HCT116 (cell line): ENCODE measurements around the gene MMP26. TPM values are rescaled to one million over a fixed set of nuclear protein-coding genes. Genes with fewer than 3 reads are reported as not detected.

ENCODE experiments used
- ATAC-seq: fragments of 200-7000 bp; cut with Tn5 transposase; 2 replicates; pipeline ENCODE4 v1.9.1; 2020; ENCODE audit warnings: mild to moderate bottlenecking, moderate library complexity
- BruUV-seq: library from RNA; stranded (reverse); fragments of 400-500 nt; replicated peaks from 2 replicates; lab custom pipeline; 2021; lab: Mats Ljungman, UMichigan
- CTCF ChIA-PET: fragments of 300-600 bp; sonication (Branson Sonifier 250); formaldehyde crosslinking; loops from one replicate; lab custom pipeline; 2021; ENCODE audit warnings: antibody characterized with exemption; lab: Charles Lee
- POLR2A ChIA-PET: fragments of 300-600, 350-600 bp; sonication (Branson Sonifier 250); formaldehyde crosslinking; loops from one replicate; lab custom pipeline; 2021; ENCODE audit warnings: antibody characterized with exemption; lab: Charles Lee
- RAD21 ChIA-PET, 2 experiments: fragments of 300-600 bp; sonication (Branson Sonifier 250); formaldehyde crosslinking; loops; one replicate each; lab custom pipeline; 2023; ENCODE audit warnings: low total read pairs in 2 of 2; ENCODE audit not compliant: uncharacterized antibody in 2 of 2, unreplicated experiment in 2 of 2, low non-redundant PET in 1 of 2; lab: Charles Lee
- DNase-seq: peaks from one replicate; pipeline ENCODE4 v3.0.0-alpha.2; 2010; ENCODE audit warnings: low read depth, low spot score
- H2AFZ ChIP-seq: fragments of 200-600 bp; shearing (Covaris generic), sonication (generic); 2 replicates; pipeline ENCODE4 v1.6.1; 2017; ENCODE audit warnings: low read depth, mixed run types, mixed read lengths, antibody characterized with exemption, low read length; ENCODE audit not compliant: poor library complexity, severe bottlenecking
- H3K27ac ChIP-seq: 2 replicates; pipeline ENCODE4 v1.5.1; 2012; ENCODE audit warnings: low read depth, low read length
- H3K27me3 ChIP-seq: fragments of 200-600 bp; sonication (generic); 2 replicates; pipeline ENCODE4 v1.6.1; 2016; ENCODE audit warnings: mixed run types, low read length, mixed read lengths; ENCODE audit not compliant: insufficient read depth
- H3K36me3 ChIP-seq, 2 experiments: fragments of 200-500 bp in 1 of 2; fragments of 200-600 bp in 1 of 2; sonication (Bioruptor generic) in 1 of 2; sonication (generic) in 1 of 2; 2 replicates each; pipeline versions ENCODE4 v1.5.1 to v1.6.1; 2014 to 2016; ENCODE audit warnings: low read length in 2 of 2, inconsistent platforms in 1 of 2, mixed read lengths in 1 of 2, mixed run types in 1 of 2; ENCODE audit not compliant: insufficient read depth in 2 of 2, control insufficient read depth in 1 of 2
- H3K4me1 ChIP-seq, 2 experiments: fragments of 200-600 bp in 1 of 2; sonication (generic) in 1 of 2; 2 replicates each; pipeline versions ENCODE4 v1.5.1 to v1.6.1; 2012 to 2017; ENCODE audit warnings: low read length in 2 of 2, inconsistent platforms in 1 of 2, mild to moderate bottlenecking in 1 of 2, mixed read lengths in 1 of 2, mixed run types in 1 of 2, moderate library complexity in 1 of 2; ENCODE audit not compliant: insufficient read depth in 2 of 2, control insufficient read depth in 1 of 2
- H3K4me2 ChIP-seq: fragments of 200-600 bp; sonication (generic); 2 replicates; pipeline ENCODE4 v1.6.1; 2017; ENCODE audit warnings: mixed run types, low read length, mixed read lengths
- H3K4me3 ChIP-seq, 2 experiments: fragments of 200-600 bp in 1 of 2; sonication (generic) in 1 of 2; replicated peaks in 1 of 2; 2 replicates each; pipeline ENCODE4 v1.5.1; 2011 to 2016; ENCODE audit warnings: low read length in 2 of 2, control low read depth in 1 of 2, low read depth in 1 of 2, mild to moderate bottlenecking in 1 of 2, mixed read lengths in 1 of 2, mixed run types in 1 of 2
- H3K79me2 ChIP-seq: fragments of 200-600 bp; sonication (generic); 2 replicates; pipeline ENCODE4 v1.6.1; 2017; ENCODE audit warnings: mild to moderate bottlenecking, mixed run types, low read length, moderate library complexity, mixed read lengths; ENCODE audit not compliant: insufficient read depth
- H3K9ac ChIP-seq: fragments of 200-600 bp; sonication (generic); 2 replicates; pipeline ENCODE4 v1.6.1; 2016; ENCODE audit warnings: low read length, mixed read lengths
- H3K9me2 ChIP-seq: fragments of 200-600 bp; sonication (generic), shearing (Covaris generic); 2 replicates; pipeline ENCODE4 v1.6.1; 2017; ENCODE audit warnings: mixed run types, mild to moderate bottlenecking, moderate library complexity; ENCODE audit not compliant: insufficient read depth
- H3K9me3 ChIP-seq, 2 experiments: fragments of 200-500 bp in 1 of 2; fragments of 200-600 bp in 1 of 2; sonication (Bioruptor generic) in 1 of 2; sonication (generic) in 1 of 2; 2 replicates each; pipeline ENCODE4 v1.6.1; 2014 to 2017; ENCODE audit warnings: low read length in 2 of 2, mixed read lengths in 2 of 2, inconsistent platforms in 1 of 2, low read depth in 1 of 2, mild to moderate bottlenecking in 1 of 2, mixed run types in 1 of 2, moderate library complexity in 1 of 2; ENCODE audit not compliant: control insufficient read depth in 1 of 2, insufficient read depth in 1 of 2
- H4K20me1 ChIP-seq: fragments of 200-600 bp; sonication (generic), shearing (Covaris generic); 2 replicates; pipeline ENCODE4 v1.6.1; 2017; ENCODE audit warnings: mixed run types, mild to moderate bottlenecking, moderate library complexity; ENCODE audit not compliant: insufficient read depth
- REST ChIP-seq: IDR thresholded peaks from 2 replicates; pipeline ENCODE4 v1.6.1; 2012; ENCODE audit warnings: low read depth
- SIN3A ChIP-seq: IDR thresholded peaks from 2 replicates; pipeline ENCODE4 v1.6.1; 2012; ENCODE audit warnings: low read depth
- TCF7L2 ChIP-seq: IDR thresholded peaks from 2 replicates; pipeline ENCODE4 v1.7.0; 2011; ENCODE audit warnings: borderline replicate concordance, inconsistent platforms; ENCODE audit not compliant: insufficient read depth, insufficient read length; ENCODE audit errors: extremely low read depth
- intact Hi-C: fragments of 100-400 bp; cut with micrococcal nuclease; formaldehyde crosslinking; loops from 2 replicates; pipeline ENCODE4 v1.10.0; 2022
- total RNA-seq: library from RNA; stranded (reverse); gene quantifications from one replicate; pipeline ENCODE4 v1.2.1, GENCODE V29; 2021; ENCODE audit not compliant: unreplicated experiment
- TF ChIP-seq, protein P1 (sequence below), 3 experiments: fragments of 200-600 bp in 1 of 3; sonication (generic) in 1 of 3; IDR thresholded peaks in 2 of 3; conservative IDR thresholded peaks in 1 of 3; 2 replicates each; pipeline ENCODE4 v1.5.1; 2012 to 2017; ENCODE audit warnings: low read depth in 2 of 3, low read length in 2 of 3, antibody characterized with exemption in 1 of 3, borderline replicate concordance in 1 of 3, control low read depth in 1 of 3, mild to moderate bottlenecking in 1 of 3, mixed read lengths in 1 of 3, mixed run types in 1 of 3, moderate library complexity in 1 of 3; ENCODE audit not compliant: insufficient read depth in 1 of 3
- TF ChIP-seq, protein P2 (sequence below): IDR thresholded peaks from 2 replicates; pipeline ENCODE4 v1.6.1; 2011; ENCODE audit warnings: mild to moderate bottlenecking, low read length, moderate library complexity; ENCODE audit not compliant: insufficient replicate concordance; ENCODE audit errors: extremely low read depth

Gene MMP26
- total RNA-seq, 1 experiment from 2014 or later = not detected

- H3K9ac ChIP-seq = no peak overlapping the region
Measured at GRCh38 chr11:4695442-4695841, 9.1 kb upstream of the MMP26 start.

More at GRCh38 chr11:4695442-4695841, 9.1 kb upstream of the MMP26 start:
- Histone ChIP-seq H2AFZ (no peak overlapping the region), H3K27me3 (peaks cover 55% of the 10 kb centered on the region), H3K4me1 (no peaks in the 10 kb centered on the region), H4K20me1 (no peaks in the 10 kb centered on the region), H3K9me3 (no peaks in the 10 kb centered on the region), H3K4me2 (no peak overlapping the region), H3K36me3 (no peaks in the 10 kb centered on the region), H3K9me2 (no peaks in the 10 kb centered on the region), H3K4me3 (no peak overlapping the region), H3K27ac (no peak overlapping the region), H3K79me2 (no peaks in the 10 kb centered on the region)
- no peak for ATAC-seq
- intact Hi-C loops = no loop called here
- DNase-seq = no peak
- RAD21 ChIA-PET = no interaction called here
- POLR2A ChIA-PET = no interaction called here
- CTCF ChIA-PET = no interaction called here
- TF ChIP-seq SIN3A (no peak), REST (no peak), TCF7L2 (no peak)
- TF ChIP-seq, protein P1, sequence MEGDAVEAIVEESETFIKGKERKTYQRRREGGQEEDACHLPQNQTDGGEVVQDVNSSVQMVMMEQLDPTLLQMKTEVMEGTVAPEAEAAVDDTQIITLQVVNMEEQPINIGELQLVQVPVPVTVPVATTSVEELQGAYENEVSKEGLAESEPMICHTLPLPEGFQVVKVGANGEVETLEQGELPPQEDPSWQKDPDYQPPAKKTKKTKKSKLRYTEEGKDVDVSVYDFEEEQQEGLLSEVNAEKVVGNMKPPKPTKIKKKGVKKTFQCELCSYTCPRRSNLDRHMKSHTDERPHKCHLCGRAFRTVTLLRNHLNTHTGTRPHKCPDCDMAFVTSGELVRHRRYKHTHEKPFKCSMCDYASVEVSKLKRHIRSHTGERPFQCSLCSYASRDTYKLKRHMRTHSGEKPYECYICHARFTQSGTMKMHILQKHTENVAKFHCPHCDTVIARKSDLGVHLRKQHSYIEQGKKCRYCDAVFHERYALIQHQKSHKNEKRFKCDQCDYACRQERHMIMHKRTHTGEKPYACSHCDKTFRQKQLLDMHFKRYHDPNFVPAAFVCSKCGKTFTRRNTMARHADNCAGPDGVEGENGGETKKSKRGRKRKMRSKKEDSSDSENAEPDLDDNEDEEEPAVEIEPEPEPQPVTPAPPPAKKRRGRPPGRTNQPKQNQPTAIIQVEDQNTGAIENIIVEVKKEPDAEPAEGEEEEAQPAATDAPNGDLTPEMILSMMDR (IDR thresholded peaks at IDR 0.05 in 2 of 3, conservative IDR thresholded peaks at IDR 0.05 in 1 of 3; ENCODE audit: borderline replicate concordance in 1 of 3, insufficient read depth in 1 of 3, low read depth in 2 of 3, low read length in 2 of 3) = no peak
- TF ChIP-seq, protein P2, sequence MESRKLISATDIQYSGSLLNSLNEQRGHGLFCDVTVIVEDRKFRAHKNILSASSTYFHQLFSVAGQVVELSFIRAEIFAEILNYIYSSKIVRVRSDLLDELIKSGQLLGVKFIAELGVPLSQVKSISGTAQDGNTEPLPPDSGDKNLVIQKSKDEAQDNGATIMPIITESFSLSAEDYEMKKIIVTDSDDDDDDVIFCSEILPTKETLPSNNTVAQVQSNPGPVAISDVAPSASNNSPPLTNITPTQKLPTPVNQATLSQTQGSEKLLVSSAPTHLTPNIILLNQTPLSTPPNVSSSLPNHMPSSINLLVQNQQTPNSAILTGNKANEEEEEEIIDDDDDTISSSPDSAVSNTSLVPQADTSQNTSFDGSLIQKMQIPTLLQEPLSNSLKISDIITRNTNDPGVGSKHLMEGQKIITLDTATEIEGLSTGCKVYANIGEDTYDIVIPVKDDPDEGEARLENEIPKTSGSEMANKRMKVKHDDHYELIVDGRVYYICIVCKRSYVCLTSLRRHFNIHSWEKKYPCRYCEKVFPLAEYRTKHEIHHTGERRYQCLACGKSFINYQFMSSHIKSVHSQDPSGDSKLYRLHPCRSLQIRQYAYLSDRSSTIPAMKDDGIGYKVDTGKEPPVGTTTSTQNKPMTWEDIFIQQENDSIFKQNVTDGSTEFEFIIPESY = no peak
- no TSS peak for BruUV-seq
